GM13976 (cell line): ENCODE data around the gene DAGLB.
"Not testable (repeated sequence)": the region's sequence is repeated elsewhere in the genome, so short reads cannot be mapped to it uniquely, and the experiment has no call there.

ENCODE experiments used
- DNase-seq: peaks from one replicate; pipeline ENCODE4 v3.0.0; 2012; ENCODE audit warnings: low spot score
- in situ Hi-C: fragments of 300-500 bp; cut with MboI; formaldehyde crosslinking; loops from one replicate; pipeline ENCODE4 v1.12.0; 2022; ENCODE audit warnings: low sequenced_read_pairs, mixed read lengths, inconsistent platforms; ENCODE audit not compliant: unreplicated experiment
- TF ChIP-seq, protein P1 (sequence below): IDR thresholded peaks from 2 replicates; pipeline ENCODE4 v1.5.1; 2012; ENCODE audit warnings: borderline replicate concordance, mild to moderate bottlenecking; ENCODE audit not compliant: insufficient read depth; ENCODE audit errors: extremely low read depth, missing control alignments, control extremely low read depth

DAGLB gene

DNA sequence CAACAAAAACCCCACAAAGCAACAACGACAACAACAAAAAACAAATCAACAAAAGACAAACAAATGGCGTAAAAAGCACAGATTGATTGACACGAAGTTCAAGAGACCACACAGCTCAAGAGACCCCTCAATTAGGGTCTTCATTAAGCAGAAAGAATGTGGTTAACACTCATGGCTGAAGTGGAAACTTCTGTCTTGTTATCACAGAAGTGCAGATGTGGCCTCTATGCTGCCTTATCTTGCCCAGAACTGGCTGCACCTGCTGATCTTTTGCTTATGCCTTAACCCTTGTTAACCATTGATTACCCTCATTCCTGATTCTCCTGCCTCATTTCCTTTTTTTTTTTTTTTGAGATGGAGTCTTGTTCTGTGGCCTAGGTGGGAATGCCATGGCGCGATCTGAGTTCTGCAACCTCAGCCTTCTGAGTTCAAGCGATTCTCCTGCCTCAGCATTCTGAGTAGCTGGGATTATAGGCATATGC lies 3.5 kb upstream of the DAGLB start:
- TF ChIP-seq, protein P1, sequence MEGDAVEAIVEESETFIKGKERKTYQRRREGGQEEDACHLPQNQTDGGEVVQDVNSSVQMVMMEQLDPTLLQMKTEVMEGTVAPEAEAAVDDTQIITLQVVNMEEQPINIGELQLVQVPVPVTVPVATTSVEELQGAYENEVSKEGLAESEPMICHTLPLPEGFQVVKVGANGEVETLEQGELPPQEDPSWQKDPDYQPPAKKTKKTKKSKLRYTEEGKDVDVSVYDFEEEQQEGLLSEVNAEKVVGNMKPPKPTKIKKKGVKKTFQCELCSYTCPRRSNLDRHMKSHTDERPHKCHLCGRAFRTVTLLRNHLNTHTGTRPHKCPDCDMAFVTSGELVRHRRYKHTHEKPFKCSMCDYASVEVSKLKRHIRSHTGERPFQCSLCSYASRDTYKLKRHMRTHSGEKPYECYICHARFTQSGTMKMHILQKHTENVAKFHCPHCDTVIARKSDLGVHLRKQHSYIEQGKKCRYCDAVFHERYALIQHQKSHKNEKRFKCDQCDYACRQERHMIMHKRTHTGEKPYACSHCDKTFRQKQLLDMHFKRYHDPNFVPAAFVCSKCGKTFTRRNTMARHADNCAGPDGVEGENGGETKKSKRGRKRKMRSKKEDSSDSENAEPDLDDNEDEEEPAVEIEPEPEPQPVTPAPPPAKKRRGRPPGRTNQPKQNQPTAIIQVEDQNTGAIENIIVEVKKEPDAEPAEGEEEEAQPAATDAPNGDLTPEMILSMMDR = no peak
- no peak for DNase-seq
- in situ Hi-C loops = no loop called here

DNA sequence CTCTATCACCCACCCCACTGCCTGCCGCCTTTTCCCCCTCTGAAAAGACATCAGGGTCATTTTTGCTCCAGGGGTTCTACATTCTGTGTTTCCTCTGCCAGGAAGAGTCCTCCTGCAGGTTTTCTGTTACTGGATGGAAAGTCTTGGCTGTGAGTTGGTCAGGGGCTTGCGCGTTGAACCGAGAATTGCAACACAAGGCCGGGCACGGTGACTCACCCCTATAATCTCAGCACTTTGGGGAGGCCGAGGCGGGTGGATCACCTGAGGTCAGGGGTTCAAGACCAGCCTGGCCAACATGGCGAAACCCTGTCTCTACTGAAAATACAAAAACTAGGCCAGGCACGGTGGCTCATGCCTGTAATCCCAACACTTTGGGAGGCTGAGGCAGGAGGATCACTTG lies 2.8 kb upstream of the DAGLB start:
- DNase-seq = not testable (repeated sequence)

DNA sequence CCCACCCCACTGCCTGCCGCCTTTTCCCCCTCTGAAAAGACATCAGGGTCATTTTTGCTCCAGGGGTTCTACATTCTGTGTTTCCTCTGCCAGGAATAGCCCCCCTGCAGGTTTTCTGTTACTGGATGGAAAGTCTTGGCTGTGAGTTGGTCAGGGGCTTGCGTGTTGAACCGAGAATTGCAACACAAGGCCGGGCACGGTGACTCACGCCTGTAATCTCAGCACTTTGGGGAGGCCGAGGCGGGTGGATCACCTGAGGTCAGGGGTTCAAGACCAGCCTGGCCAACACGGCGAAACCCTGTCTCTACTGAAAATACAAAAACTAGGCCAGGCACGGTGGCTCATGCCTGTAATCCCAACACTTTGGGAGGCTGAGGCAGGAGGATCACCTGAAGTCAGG lies 2.1 kb upstream of the DAGLB start:
- DNase-seq, in situ Hi-C loops: not testable (repeated sequence)

More for the DNA sequence above, 2.8 kb upstream of the DAGLB start:
- in situ Hi-C loops = not testable (repeated sequence)

DNA sequence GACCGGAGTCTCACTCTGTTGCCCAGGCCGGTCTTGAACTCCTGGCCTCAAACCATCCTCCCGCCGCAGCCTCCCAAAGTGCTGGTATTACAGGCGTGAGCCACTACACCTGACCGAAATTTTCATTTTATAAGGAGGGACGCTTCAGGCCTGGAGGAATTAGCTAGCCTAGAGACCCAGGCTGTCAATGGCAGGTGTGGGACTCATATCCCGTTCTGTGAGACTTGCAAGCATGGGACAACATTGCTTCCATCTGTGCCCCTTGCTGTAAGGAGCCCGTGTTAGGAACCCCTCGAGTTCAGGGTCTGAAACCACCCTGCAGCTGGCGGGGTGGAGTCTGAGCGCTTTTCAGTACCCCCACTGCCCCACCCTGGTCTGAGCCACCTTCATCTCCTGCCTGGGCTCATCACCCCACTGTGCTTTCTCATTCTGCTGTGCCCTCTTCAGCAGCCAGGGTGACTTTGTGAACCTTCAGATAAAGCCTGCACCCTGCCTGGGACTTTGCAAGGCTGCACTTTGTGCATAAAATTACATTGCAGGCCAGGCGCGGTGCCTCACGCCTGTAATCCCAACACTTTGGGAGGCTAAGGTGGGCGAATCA lies 1.3 kb upstream of the DAGLB start:
- in situ Hi-C loops = no loop called here
- no peak for DNase-seq
- TF ChIP-seq, protein P1 = no peak

DNA sequence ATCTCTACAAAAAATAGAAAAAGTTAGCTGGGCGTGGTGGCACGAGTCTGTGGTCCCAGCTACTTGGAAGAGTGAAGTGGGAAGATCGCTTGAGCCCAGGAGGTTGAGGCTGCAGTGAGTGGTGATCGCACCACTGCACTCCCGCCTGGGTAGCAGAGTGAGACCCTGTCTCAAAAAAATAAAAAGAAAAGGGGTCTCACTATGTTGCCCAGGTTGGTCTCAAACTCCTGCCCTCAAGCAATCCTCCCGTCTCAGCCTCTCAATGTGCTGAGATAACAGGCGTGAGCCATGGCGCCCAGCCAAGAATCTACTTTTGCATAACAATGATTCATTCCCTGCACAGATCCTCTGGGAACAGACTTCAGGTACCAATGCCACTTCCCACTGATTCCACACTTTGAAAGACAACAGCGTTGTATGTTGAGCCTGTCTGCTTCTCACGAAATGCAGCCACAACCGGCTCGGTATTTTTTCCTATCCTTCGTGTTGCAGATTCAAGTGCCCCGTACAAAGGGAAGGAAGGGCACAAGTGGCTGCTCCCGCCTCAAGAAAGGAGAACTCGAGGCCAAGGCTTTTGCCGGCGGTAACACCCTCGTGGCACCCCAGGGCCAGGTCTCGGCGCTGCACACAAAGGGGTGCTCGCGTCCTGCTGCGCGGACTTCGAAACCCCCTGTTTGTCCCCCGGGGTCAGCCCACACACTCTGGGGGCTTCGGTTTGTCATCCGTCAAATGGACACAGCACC lies 745 bp downstream of the DAGLB start:
- in situ Hi-C loops = no loop called here
- peak; percentile 56 for DNase-seq
- TF ChIP-seq, protein P1 = no peak

DNA sequence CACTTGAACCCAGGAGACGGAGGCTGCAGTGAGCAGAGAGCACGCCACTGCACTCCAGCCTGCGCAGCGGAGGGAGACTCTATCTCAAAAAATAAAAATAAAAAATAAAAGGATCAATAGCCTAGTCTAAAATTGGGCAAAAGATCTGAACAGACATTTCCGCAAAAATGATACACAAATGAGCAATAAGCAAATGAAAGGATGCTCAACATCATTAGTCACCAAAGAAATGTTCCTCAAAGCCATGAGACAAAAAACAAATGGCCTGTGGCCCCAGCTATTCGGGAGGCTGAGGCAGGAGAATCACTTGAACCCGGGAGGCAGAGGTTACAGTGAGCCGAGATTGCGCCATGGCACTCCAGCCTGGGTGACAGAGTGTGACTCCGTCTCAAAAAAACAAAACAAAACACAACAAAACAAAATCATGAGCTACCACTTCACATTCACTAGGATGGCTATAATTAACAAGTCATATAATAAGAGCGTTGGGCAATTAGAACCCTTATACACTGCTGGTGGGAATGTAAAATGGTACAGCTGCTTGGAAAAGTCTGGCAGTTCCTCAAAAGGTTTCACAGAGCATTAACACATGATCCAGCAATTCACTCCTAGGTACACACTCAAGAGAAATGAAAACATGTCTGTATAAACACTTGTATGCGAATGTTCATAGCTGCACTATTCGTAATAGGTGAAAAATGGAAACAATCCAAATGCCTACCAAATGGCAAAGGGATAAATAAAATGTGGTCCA lies 3.1 kb downstream of the DAGLB start:
- in situ Hi-C loops = no loop called here
- no peak for DNase-seq
- TF ChIP-seq, protein P1 = no peak

DNA sequence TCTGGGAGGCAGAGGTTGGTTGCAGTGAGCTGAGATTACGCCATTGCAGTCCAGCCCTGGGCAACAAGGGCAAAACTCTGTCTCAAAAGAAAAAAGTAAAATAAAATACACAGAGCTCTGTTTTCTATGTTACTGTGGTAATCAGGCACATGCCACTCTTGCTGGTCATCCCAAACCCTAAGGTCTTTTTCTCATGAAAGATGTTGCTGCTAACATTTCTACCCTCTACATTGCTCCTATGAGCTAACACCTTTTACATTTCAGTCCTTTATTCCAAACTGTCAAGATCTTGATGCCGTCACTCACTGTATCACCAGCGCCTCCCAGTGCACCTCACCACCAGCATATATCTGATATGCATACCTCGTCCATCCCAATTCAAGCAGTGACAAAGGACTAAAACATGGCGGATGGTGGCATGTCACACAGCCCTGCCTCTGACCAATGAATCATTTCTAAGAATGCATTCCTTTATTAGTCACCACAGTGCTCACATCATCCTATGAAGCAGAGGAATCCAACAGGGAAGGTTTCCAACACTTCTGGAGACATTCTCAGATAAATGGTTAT lies 4.3 kb downstream of the DAGLB start:
- DNase-seq = no peak
- TF ChIP-seq, protein P1 = no peak
- in situ Hi-C loops = no loop called here
